H1 (cell line): Measurements from ENCODE around the gene SYT17. TPM values are rescaled to one million over a fixed set of nuclear protein-coding genes. Genes with fewer than 3 reads are reported as not detected.

Experiments
- CTCF ChIA-PET: fragments of 300-600 bp; sonication (Branson Sonifier 250); formaldehyde crosslinking; loops from one replicate; lab custom pipeline; 2021; ENCODE audit not compliant: partially characterized antibody; lab: Charles Lee
- POLR2A ChIA-PET: fragments of 300-600 bp; sonication (Branson Sonifier 250); formaldehyde crosslinking; loops from one replicate; lab custom pipeline; 2021; ENCODE audit warnings: inconsistent platforms; ENCODE audit not compliant: partially characterized antibody; lab: Charles Lee
- DNase-seq, 2 experiments: peaks; one replicate each; pipeline versions ENCODE4 v3.0.0 to v3.0.0-alpha.2; 2010 to 2022; ENCODE audit warnings: low spot score in 2 of 2, low read depth in 1 of 2, mixed read lengths in 1 of 2
- FAIRE-seq: peaks from 2 replicates; lab custom pipeline; 2011; peaks lifted over from hg19 to GRCh38; lab: Jason Lieb, UNC
- H2AFZ ChIP-seq: 2 replicates; pipeline ENCODE4 v1.8.1; 2012; ENCODE audit warnings: low read length, inconsistent platforms
- H2AK5ac ChIP-seq: 2 replicates; pipeline ENCODE4 v1.6.1; 2013; ENCODE audit warnings: low read depth, low read length
- H2BK120ac ChIP-seq: replicated peaks from 2 replicates; pipeline ENCODE3; 2013; ENCODE audit warnings: low read depth, low read length, inconsistent platforms
- H2BK12ac ChIP-seq: 2 replicates; pipeline ENCODE4 v1.6.1; 2013; ENCODE audit warnings: low read depth, low read length
- H2BK15ac ChIP-seq: 2 replicates; pipeline ENCODE4 v1.6.1; 2013; ENCODE audit warnings: low read length
- H2BK20ac ChIP-seq: 2 replicates; pipeline ENCODE4 v1.6.1; 2013; ENCODE audit warnings: low read length
- H2BK5ac ChIP-seq: 2 replicates; pipeline ENCODE4 v1.6.1; 2013; ENCODE audit warnings: low read depth, low read length
- H3K14ac ChIP-seq: 2 replicates; pipeline ENCODE4 v1.6.1; 2013; ENCODE audit warnings: inconsistent platforms; ENCODE audit not compliant: insufficient read length
- H3K18ac ChIP-seq: 2 replicates; pipeline ENCODE4 v1.6.1; 2013; ENCODE audit warnings: low read length; ENCODE audit errors: extremely low read depth
- H3K23ac ChIP-seq: 2 replicates; pipeline ENCODE4 v1.6.1; 2013; ENCODE audit warnings: inconsistent platforms; ENCODE audit not compliant: insufficient read length
- H3K23me2 ChIP-seq: 2 replicates; pipeline ENCODE4 v1.6.1; 2013; ENCODE audit warnings: low read depth, low read length
- H3K27ac ChIP-seq: 2 replicates; pipeline ENCODE4 v1.6.1; 2011; ENCODE audit warnings: low read depth, low read length, inconsistent platforms
- H3K27me3 ChIP-seq, 4 experiments: replicated peaks in 1 of 4; 1 replicate in 1 of 4; 2 replicates in 3 of 4; pipeline versions ENCODE4 v1.6.1 to v1.8.1; 2011 to 2013; ENCODE audit warnings: low read length in 3 of 4, mild to moderate bottlenecking in 3 of 4, inconsistent platforms in 2 of 4, mixed read lengths in 2 of 4, moderate library complexity in 1 of 4; ENCODE audit not compliant: control insufficient read depth in 3 of 4, insufficient read depth in 3 of 4; ENCODE audit errors: extremely low read depth in 1 of 4
- H3K36me3 ChIP-seq, 4 experiments: 2 replicates each; pipeline versions ENCODE4 v1.6.1 to v1.8.1; 2011 to 2013; ENCODE audit warnings: mild to moderate bottlenecking in 4 of 4, low read length in 3 of 4, moderate library complexity in 2 of 4, control low read depth in 1 of 4, inconsistent platforms in 1 of 4; ENCODE audit not compliant: insufficient read depth in 4 of 4, control insufficient read depth in 2 of 4
- H3K4ac ChIP-seq: replicated peaks from 2 replicates; pipeline ENCODE3; 2013; ENCODE audit warnings: low read length, low read depth, mixed read lengths, inconsistent platforms; ENCODE audit not compliant: insufficient read length
- H3K4me1 ChIP-seq, 4 experiments: replicated peaks in 1 of 4; 1 replicate in 1 of 4; 2 replicates in 3 of 4; pipeline versions ENCODE4 v1.6.1 to v1.8.1; 2011 to 2013; ENCODE audit warnings: low read length in 3 of 4, inconsistent platforms in 2 of 4, mixed read lengths in 1 of 4; ENCODE audit not compliant: insufficient read depth in 4 of 4, control insufficient read depth in 3 of 4
- H3K4me2 ChIP-seq, 2 experiments: 2 replicates each; pipeline versions ENCODE4 v1.6.1 to v1.8.1; 2011 to 2013; ENCODE audit warnings: low read depth in 2 of 2, low read length in 2 of 2, control low read depth in 1 of 2, inconsistent platforms in 1 of 2, mild to moderate bottlenecking in 1 of 2; ENCODE audit not compliant: insufficient read depth in 1 of 2
- H3K4me3 ChIP-seq, 4 experiments: fragments of 200-600, 300-600 bp in 1 of 4; sonication (generic), shearing (Covaris generic), sonication (Bioruptor Twin) in 1 of 4; 2 replicates each; pipeline versions ENCODE4 v1.5.1 to v1.8.1; 2011 to 2016; ENCODE audit warnings: low read length in 4 of 4, low read depth in 3 of 4, control low read depth in 2 of 4, inconsistent platforms in 2 of 4, mild to moderate bottlenecking in 2 of 4, mixed read lengths in 1 of 4, moderate library complexity in 1 of 4; ENCODE audit not compliant: insufficient read depth in 2 of 4; ENCODE audit errors: extremely low read depth in 1 of 4
- H3K56ac ChIP-seq: replicated peaks from 2 replicates; pipeline ENCODE3; 2013; ENCODE audit warnings: low read depth, mild to moderate bottlenecking, mixed read lengths, low read length, inconsistent platforms; ENCODE audit not compliant: insufficient read length
- H3K79me1 ChIP-seq: 2 replicates; pipeline ENCODE4 v1.6.1; 2013; ENCODE audit warnings: low read depth, low read length, control low read depth
- H3K79me2 ChIP-seq, 2 experiments: 2 replicates each; pipeline versions ENCODE4 v1.6.1 to v1.8.1; 2012 to 2013; ENCODE audit warnings: low read length in 2 of 2, mild to moderate bottlenecking in 2 of 2, inconsistent platforms in 1 of 2; ENCODE audit not compliant: insufficient read depth in 2 of 2, control insufficient read depth in 1 of 2
- H3K9ac ChIP-seq, 4 experiments: replicated peaks in 1 of 4; 1 replicate in 1 of 4; 2 replicates in 3 of 4; pipeline versions ENCODE4 v1.6.1 to v1.8.1; 2011 to 2013; ENCODE audit warnings: low read depth in 3 of 4, low read length in 3 of 4, control low read depth in 2 of 4, mild to moderate bottlenecking in 2 of 4, moderate library complexity in 2 of 4, inconsistent platforms in 1 of 4; ENCODE audit errors: extremely low read depth in 1 of 4
- H3K9me3 ChIP-seq, 2 experiments: 2 replicates each; pipeline versions ENCODE4 v1.6.1 to v1.8.1; 2012 to 2013; ENCODE audit warnings: mild to moderate bottlenecking in 2 of 2, moderate library complexity in 2 of 2, control low read depth in 1 of 2, inconsistent platforms in 1 of 2, low read depth in 1 of 2, low read length in 1 of 2, mixed read lengths in 1 of 2; ENCODE audit not compliant: insufficient read depth in 2 of 2
- H4K20me1 ChIP-seq, 2 experiments: replicated peaks in 1 of 2; 2 replicates each; pipeline versions ENCODE3 to v1.8.1; 2011 to 2013; ENCODE audit warnings: inconsistent platforms in 2 of 2, low read length in 2 of 2, mild to moderate bottlenecking in 1 of 2; ENCODE audit not compliant: insufficient read depth in 2 of 2, control insufficient read depth in 1 of 2
- H4K5ac ChIP-seq: 2 replicates; pipeline ENCODE4 v1.6.1; 2013; ENCODE audit warnings: low read length, low read depth, mixed read lengths, inconsistent platforms; ENCODE audit not compliant: insufficient read length
- H4K8ac ChIP-seq: 2 replicates; pipeline ENCODE4 v1.8.0; 2013; ENCODE audit warnings: mild to moderate bottlenecking, moderate library complexity, low read length, inconsistent platforms; ENCODE audit not compliant: insufficient read depth; ENCODE audit errors: extremely low read depth
- H4K91ac ChIP-seq: replicated peaks from 2 replicates; pipeline ENCODE3; 2013; ENCODE audit warnings: low read length, mixed read lengths, inconsistent platforms; ENCODE audit not compliant: insufficient read length
- CREB1 ChIP-seq: IDR thresholded peaks from 2 replicates; pipeline ENCODE4 v1.6.1; 2012; ENCODE audit warnings: inconsistent platforms
- EZH2 ChIP-seq: fragments of 200-600 bp; sonication (generic); IDR thresholded peaks from 2 replicates; pipeline ENCODE4 v1.7.1; 2012; ENCODE audit warnings: low read depth, mild to moderate bottlenecking, moderate library complexity, low read length, inconsistent platforms; ENCODE audit not compliant: severe bottlenecking
- HDAC2 ChIP-seq, 2 experiments: fragments of 300-600 bp in 1 of 2; sonication (generic) in 1 of 2; IDR thresholded peaks; 2 replicates each; pipeline ENCODE4 v1.6.1; 2011 to 2012; ENCODE audit warnings: low read depth in 2 of 2, low read length in 2 of 2, mild to moderate bottlenecking in 2 of 2, moderate library complexity in 2 of 2, borderline replicate concordance in 1 of 2, inconsistent platforms in 1 of 2
- POLR2A ChIP-seq, 2 experiments: IDR thresholded peaks; 1 replicate in 1 of 2; 2 replicates in 1 of 2; pipeline ENCODE4 v1.6.1; 2011; ENCODE audit warnings: low read depth in 2 of 2, low read length in 2 of 2, mild to moderate bottlenecking in 2 of 2; ENCODE audit errors: control extremely low read depth in 1 of 2
- RFX5 ChIP-seq: IDR thresholded peaks from 2 replicates; pipeline ENCODE4 v1.6.1; 2011; ENCODE audit warnings: low read depth, low read length, improper control_type of control experiment, borderline replicate concordance
- SAP30 ChIP-seq: fragments of 300-600 bp; sonication (generic); IDR thresholded peaks from 2 replicates; pipeline ENCODE4 v1.7.1; 2012; ENCODE audit warnings: low read length, moderate library complexity, mild to moderate bottlenecking, inconsistent platforms; ENCODE audit not compliant: insufficient read depth, insufficient replicate concordance
- TAF7 ChIP-seq: optimal IDR thresholded peaks from 2 replicates; pipeline ENCODE3; 2011; ENCODE audit warnings: low read depth, mild to moderate bottlenecking, inconsistent platforms, low read length, moderate library complexity, borderline replicate concordance
- WGBS, 2 experiments: shearing (Covaris generic) in 1 of 2; methylation state at CpG; one replicate each; pipeline versions ENCODE4 v1.1.6 to v1.1.7; 2013 to 2015; ENCODE audit warnings: low lambda C conversion rate in 2 of 2, mixed read lengths in 2 of 2, inconsistent platforms in 1 of 2, low coverage in 1 of 2, missing lambda C conversion rate in 1 of 2; ENCODE audit not compliant: insufficient replicate concordance in 2 of 2, insufficient coverage in 1 of 2, insufficient read length in 1 of 2; ENCODE audit errors: extremely low coverage in 1 of 2, missing lambda C conversion rate in 1 of 2; 5-methylcytosine and 5-hydroxymethylcytosine counted together
- polyA plus RNA-seq, 7 experiments: library from polyadenylated mRNA; depleted of rRNA in 3 of 7; stranded (reverse) in 5 of 7; unstranded in 2 of 7; fragments of >200 nt in 5 of 7; fragments of 200-250 nt in 2 of 7; gene quantifications; 1 replicate in 5 of 7; 2 replicates in 1 of 7; 4 replicates in 1 of 7; pipeline versions ENCODE4 v1.2.1 to v1.2.3, GENCODE V29; 2011 to 2013; ENCODE audit warnings: missing spikeins in 2 of 7, mixed read lengths in 2 of 7
- total RNA-seq: library from RNA; stranded (reverse); fragmentation: NEBNext Ultra II Directional; extraction: Animal tissue kit (Norgen Biotek cat#: 25700); gene quantifications from 2 replicates; pipeline ENCODE4 v1.2.1, GENCODE V29; 2021
- TF ChIP-seq, protein P1 (sequence below): IDR thresholded peaks from 2 replicates; pipeline ENCODE4 v1.6.1; 2012; ENCODE audit warnings: low read length, inconsistent platforms
- TF ChIP-seq, protein P2 (sequence below): IDR thresholded peaks from 2 replicates; pipeline ENCODE4 v1.6.1; 2011; ENCODE audit warnings: low read depth, mild to moderate bottlenecking, low read length; ENCODE audit not compliant: insufficient read depth

The SYT17 gene
- total and polyA plus RNA-seq, 2 of the 8 experiments (the other 6 are each of a cell fraction or from before 2014, with no cell fraction given) = 5.8 to 18.1 TPM

- CTCF ChIA-PET = interaction anchor here (0.7 to 2.5 kb wide), 2 partner anchors 72 to 77 kb away, joined by 3 to 10 read pairs; no protein-coding TSS in a partner anchor
- Histone ChIP-seq H2BK5ac (no peak overlapping the region), H3K23me2 (peaks cover 3% of the 10 kb centered on the region; the same call in 1 of the 2 replicates), H3K18ac (no peak overlapping the region), H2BK12ac (no peak overlapping the region), H3K4ac (no peak overlapping the region), H3K9me3 (no peaks in the 10 kb centered on the region), H2BK120ac (no peak overlapping the region), H4K8ac (no peak overlapping the region), H3K14ac (no peak overlapping the region), H3K27me3 (peaks cover 0 to 3% (median 0%) of the 10 kb centered on the region in 4 experiments; a peak in 1 of 7 replicates), H4K5ac (no peak overlapping the region), H2BK20ac (no peak overlapping the region), H3K4me2 (no peak overlapping the region), H2AK5ac (no peak overlapping the region), H3K79me1 (no peaks in the 10 kb centered on the region), H4K20me1 (no peaks in the 10 kb centered on the region), H3K36me3 (no peaks in the 10 kb centered on the region), H3K79me2 (no peaks in the 10 kb centered on the region), H3K56ac (no peak overlapping the region), H3K4me3 (no peak overlapping the region), H2BK15ac (no peak overlapping the region), H3K27ac (no peak overlapping the region), H2AFZ (no peak overlapping the region), H4K91ac (no peak overlapping the region), H3K4me1 (no peaks in the 10 kb centered on the region; a peak in 2 of 7 replicates), H3K9ac (no peak overlapping the region), H3K23ac (no peak overlapping the region)
- FAIRE-seq (no peak), DNase-seq (no peak)
- 100% methylated on average over 1 of the region's 1 CpG; no CpG with 5 or more reads in 1 of the 2 experiments for WGBS, 2 experiments
- POLR2A ChIA-PET = no interaction called here
- TF ChIP-seq POLR2A (IDR thresholded peaks at IDR 0.05; ENCODE audit: control extremely low read depth in 1 of 2, low read depth in 2 of 2, low read length in 2 of 2) (no peak), HDAC2 (IDR thresholded peaks at IDR 0.05; ENCODE audit: borderline replicate concordance in 1 of 2, low read depth in 2 of 2, low read length in 2 of 2) (no peak), EZH2 (no peak), SAP30 (no peak), CREB1 (no peak), TAF7 (no peak), RFX5 (no peak)
- TF ChIP-seq, protein P1, sequence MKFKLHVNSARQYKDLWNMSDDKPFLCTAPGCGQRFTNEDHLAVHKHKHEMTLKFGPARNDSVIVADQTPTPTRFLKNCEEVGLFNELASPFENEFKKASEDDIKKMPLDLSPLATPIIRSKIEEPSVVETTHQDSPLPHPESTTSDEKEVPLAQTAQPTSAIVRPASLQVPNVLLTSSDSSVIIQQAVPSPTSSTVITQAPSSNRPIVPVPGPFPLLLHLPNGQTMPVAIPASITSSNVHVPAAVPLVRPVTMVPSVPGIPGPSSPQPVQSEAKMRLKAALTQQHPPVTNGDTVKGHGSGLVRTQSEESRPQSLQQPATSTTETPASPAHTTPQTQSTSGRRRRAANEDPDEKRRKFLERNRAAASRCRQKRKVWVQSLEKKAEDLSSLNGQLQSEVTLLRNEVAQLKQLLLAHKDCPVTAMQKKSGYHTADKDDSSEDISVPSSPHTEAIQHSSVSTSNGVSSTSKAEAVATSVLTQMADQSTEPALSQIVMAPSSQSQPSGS = no peak
- TF ChIP-seq, protein P2, sequence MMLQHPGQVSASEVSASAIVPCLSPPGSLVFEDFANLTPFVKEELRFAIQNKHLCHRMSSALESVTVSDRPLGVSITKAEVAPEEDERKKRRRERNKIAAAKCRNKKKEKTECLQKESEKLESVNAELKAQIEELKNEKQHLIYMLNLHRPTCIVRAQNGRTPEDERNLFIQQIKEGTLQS = no peak
Measured at GRCh38 chr16:19163215-19163614, 4.8 kb upstream of the SYT17 start.
